HL-60 (cell line): ENCODE results near the gene ZNF862.

Source experiments
- DNase-seq, 2 experiments: peaks; one replicate each; pipeline ENCODE4 v3.0.0-alpha.2; 2010 to 2020; ENCODE audit warnings: low read depth in 1 of 2, low spot score in 1 of 2
- H3K27ac ChIP-seq: fragments of 250-450 bp; sonication (Bioruptor Pico); replicated peaks from 2 replicates; pipeline ENCODE4 v1.5.1; 2020; ENCODE audit warnings: mild to moderate bottlenecking, moderate library complexity
- H3K27me3 ChIP-seq: fragments of 250-450 bp; sonication (Bioruptor Pico); 2 replicates; pipeline ENCODE4 v1.5.1; 2021; ENCODE audit warnings: mild to moderate bottlenecking, moderate library complexity; ENCODE audit not compliant: insufficient read depth, poor library complexity, severe bottlenecking
- H3K4me3 ChIP-seq: replicated peaks from 2 replicates; pipeline ENCODE4 v1.5.1; 2011; ENCODE audit warnings: mild to moderate bottlenecking, control low read depth, low read length; ENCODE audit not compliant: insufficient read depth
- GABPA ChIP-seq: IDR thresholded peaks from 2 replicates; pipeline ENCODE4 v1.6.1; 2012; ENCODE audit warnings: low read depth
- POLR2AphosphoS5 ChIP-seq: IDR thresholded peaks from 2 replicates; pipeline ENCODE4 v1.6.1; 2012; ENCODE audit warnings: low read depth
- SPI1 ChIP-seq: IDR thresholded peaks from 2 replicates; pipeline ENCODE4 v1.6.1; 2012; ENCODE audit warnings: low read depth, mild to moderate bottlenecking, borderline replicate concordance
- TF ChIP-seq, protein P1 (sequence below): IDR thresholded peaks from one replicate; pipeline ENCODE4 v1.5.1; 2011; ENCODE audit warnings: low read length, control low read depth, inconsistent platforms; ENCODE audit not compliant: insufficient read depth
- TF ChIP-seq, protein P2 (sequence below): IDR thresholded peaks from 2 replicates; pipeline ENCODE4 v1.6.1; 2012; ENCODE audit warnings: low read depth; ENCODE audit not compliant: insufficient replicate concordance

ZNF862 gene

GRCh38 chr7:149797771-149798170 lies 40.4 kb upstream of the ZNF862 start:
- TF ChIP-seq GABPA (no peak), SPI1 (no peak), POLR2AphosphoS5 (no peak)
- TF ChIP-seq, protein P1, sequence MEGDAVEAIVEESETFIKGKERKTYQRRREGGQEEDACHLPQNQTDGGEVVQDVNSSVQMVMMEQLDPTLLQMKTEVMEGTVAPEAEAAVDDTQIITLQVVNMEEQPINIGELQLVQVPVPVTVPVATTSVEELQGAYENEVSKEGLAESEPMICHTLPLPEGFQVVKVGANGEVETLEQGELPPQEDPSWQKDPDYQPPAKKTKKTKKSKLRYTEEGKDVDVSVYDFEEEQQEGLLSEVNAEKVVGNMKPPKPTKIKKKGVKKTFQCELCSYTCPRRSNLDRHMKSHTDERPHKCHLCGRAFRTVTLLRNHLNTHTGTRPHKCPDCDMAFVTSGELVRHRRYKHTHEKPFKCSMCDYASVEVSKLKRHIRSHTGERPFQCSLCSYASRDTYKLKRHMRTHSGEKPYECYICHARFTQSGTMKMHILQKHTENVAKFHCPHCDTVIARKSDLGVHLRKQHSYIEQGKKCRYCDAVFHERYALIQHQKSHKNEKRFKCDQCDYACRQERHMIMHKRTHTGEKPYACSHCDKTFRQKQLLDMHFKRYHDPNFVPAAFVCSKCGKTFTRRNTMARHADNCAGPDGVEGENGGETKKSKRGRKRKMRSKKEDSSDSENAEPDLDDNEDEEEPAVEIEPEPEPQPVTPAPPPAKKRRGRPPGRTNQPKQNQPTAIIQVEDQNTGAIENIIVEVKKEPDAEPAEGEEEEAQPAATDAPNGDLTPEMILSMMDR, result no peak
- TF ChIP-seq, protein P2, sequence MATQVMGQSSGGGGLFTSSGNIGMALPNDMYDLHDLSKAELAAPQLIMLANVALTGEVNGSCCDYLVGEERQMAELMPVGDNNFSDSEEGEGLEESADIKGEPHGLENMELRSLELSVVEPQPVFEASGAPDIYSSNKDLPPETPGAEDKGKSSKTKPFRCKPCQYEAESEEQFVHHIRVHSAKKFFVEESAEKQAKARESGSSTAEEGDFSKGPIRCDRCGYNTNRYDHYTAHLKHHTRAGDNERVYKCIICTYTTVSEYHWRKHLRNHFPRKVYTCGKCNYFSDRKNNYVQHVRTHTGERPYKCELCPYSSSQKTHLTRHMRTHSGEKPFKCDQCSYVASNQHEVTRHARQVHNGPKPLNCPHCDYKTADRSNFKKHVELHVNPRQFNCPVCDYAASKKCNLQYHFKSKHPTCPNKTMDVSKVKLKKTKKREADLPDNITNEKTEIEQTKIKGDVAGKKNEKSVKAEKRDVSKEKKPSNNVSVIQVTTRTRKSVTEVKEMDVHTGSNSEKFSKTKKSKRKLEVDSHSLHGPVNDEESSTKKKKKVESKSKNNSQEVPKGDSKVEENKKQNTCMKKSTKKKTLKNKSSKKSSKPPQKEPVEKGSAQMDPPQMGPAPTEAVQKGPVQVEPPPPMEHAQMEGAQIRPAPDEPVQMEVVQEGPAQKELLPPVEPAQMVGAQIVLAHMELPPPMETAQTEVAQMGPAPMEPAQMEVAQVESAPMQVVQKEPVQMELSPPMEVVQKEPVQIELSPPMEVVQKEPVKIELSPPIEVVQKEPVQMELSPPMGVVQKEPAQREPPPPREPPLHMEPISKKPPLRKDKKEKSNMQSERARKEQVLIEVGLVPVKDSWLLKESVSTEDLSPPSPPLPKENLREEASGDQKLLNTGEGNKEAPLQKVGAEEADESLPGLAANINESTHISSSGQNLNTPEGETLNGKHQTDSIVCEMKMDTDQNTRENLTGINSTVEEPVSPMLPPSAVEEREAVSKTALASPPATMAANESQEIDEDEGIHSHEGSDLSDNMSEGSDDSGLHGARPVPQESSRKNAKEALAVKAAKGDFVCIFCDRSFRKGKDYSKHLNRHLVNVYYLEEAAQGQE, result no peak
- DNase-seq, result no peak
- Histone ChIP-seq H3K27ac (no peak overlapping the region), H3K4me3 (no peak overlapping the region), H3K27me3 (peaks cover 9% of the 10 kb centered on the region)

- peak in 1 of 2 experiments; percentile 34 for DNase-seq
- H3K27me3 ChIP-seq, result no peaks in the 10 kb centered on the region
- no peak overlapping the region for H3K27ac ChIP-seq
- H3K4me3 ChIP-seq, result no peak overlapping the region
- no peak for TF ChIP-seq SPI1
- TF ChIP-seq, protein P1, result peak; percentile 50
- TF ChIP-seq, protein P2, result no peak
Observed at GRCh38 chr7:149799397-149800168, 38.6 kb upstream of the ZNF862 start.

- H3K27ac ChIP-seq, result no peak overlapping the region
- no peak overlapping the region for H3K4me3 ChIP-seq
- no peaks in the 10 kb centered on the region for H3K27me3 ChIP-seq
- no peak for DNase-seq
- no peak for TF ChIP-seq POLR2AphosphoS5
- TF ChIP-seq SPI1, result no peak
- TF ChIP-seq, protein P1, result no peak
- TF ChIP-seq GABPA, result no peak
- TF ChIP-seq, protein P2, result no peak
Observed at GRCh38 chr7:149800169-149800555, 38.0 kb upstream of the ZNF862 start.
